OCI-LY3 (cell line): ENCODE data around the gene STARD5.

Source experiments
- CTCF ChIP-seq: fragments of 200-600, 300-600 bp; sonication (generic); IDR thresholded peaks from 2 replicates; pipeline ENCODE4 v1.5.1; 2014; ENCODE audit warnings: antibody characterized with exemption, low read length, low read depth
- EZH2phosphoT487 ChIP-seq: fragments of 200-600 bp; shearing (Covaris generic); IDR thresholded peaks from 2 replicates; pipeline ENCODE4 v1.6.1; 2018; ENCODE audit warnings: antibody characterized with exemption, mixed run types, low read depth

GRCh38 chr15:81361891-81362290, 38.0 kb upstream of the STARD5 start:
- TF ChIP-seq CTCF (no peak), EZH2phosphoT487 (no peak)
